ENCODE results near the gene DDN. TPM values are rescaled to one million over a fixed set of nuclear protein-coding genes. Genes with fewer than 3 reads are reported as not detected.

DDN gene
- total and polyA plus RNA-seq, 2 donors from 2014 or later, result 27.0 TPM; not detected in 1

DNA sequence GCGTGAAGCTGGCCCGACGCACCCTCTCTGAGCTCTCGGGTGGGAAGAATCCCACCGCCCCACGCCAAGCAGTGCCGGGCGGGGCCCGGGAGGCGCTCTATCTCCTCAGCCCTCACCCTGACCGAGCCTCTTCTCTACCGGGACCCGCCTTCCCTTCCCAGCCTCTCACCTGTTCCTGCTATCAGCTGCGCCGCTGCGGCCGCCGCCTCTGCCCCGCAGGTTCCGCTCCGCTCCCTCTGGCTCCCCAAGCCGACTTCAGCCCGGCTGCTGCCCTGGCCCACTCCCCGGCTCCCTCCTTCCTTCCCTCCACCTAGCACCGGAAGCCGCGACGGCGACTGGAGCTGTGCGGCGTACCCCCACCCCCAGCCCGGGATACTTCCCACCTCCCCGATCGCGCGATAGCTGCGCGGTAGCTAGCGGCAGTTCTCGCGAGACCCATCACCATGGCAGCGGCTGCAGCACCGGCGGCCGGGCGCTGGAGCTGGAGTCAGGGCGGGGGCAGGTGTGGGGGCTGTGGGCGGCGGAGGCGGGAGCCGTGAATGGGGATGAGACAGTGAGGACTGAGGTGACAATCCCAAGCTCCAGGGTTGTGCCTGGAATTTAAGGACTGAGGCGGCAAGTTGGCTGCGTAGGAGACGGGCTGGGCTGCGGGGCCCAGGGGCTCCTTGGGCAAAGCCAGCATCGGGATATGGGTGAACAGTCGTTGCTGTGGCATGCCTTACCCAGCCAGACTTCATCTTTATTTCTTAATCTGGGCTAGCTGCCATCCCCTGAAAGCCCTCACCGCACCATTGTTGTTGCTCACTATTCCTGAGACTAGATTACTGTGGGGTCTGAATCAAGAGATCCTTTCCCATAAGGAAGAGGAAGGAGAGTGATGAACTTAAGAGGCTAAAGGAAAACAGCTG lies 41.8 kb downstream of the DDN start, which contains the start of gene ARF3:
Gene ARF3 (minus strand): TSS at position 347 of the 908 bp plus-strand sequence. CDS start 16,392 bp downstream, outside the sequence.
- TF ChIP-seq, protein P1, sequence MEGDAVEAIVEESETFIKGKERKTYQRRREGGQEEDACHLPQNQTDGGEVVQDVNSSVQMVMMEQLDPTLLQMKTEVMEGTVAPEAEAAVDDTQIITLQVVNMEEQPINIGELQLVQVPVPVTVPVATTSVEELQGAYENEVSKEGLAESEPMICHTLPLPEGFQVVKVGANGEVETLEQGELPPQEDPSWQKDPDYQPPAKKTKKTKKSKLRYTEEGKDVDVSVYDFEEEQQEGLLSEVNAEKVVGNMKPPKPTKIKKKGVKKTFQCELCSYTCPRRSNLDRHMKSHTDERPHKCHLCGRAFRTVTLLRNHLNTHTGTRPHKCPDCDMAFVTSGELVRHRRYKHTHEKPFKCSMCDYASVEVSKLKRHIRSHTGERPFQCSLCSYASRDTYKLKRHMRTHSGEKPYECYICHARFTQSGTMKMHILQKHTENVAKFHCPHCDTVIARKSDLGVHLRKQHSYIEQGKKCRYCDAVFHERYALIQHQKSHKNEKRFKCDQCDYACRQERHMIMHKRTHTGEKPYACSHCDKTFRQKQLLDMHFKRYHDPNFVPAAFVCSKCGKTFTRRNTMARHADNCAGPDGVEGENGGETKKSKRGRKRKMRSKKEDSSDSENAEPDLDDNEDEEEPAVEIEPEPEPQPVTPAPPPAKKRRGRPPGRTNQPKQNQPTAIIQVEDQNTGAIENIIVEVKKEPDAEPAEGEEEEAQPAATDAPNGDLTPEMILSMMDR (IDR thresholded peaks at IDR 0.05; ENCODE audit: borderline replicate concordance, extremely low read depth, insufficient read depth), result no peak
- H3K36me3 ChIP-seq (ENCODE audit: control insufficient read depth in 2 of 3, insufficient read depth in 3 of 3, low read length in 3 of 3), result peaks cover 0 to 9% (median 0%) of the 10 kb centered on the region in 3 donors
- H3K27me3 ChIP-seq (ENCODE audit: control insufficient read depth, insufficient read depth, low read length), result no peaks in the 10 kb centered on the region
- intact Hi-C loops (cut with DNase I), result no loop called here
- peak within 1 kb of the TSS; percentile 84 to 94 (median 91) for H3K4me3 ChIP-seq (ENCODE audit: low read length in 3 of 3)
- peak within 1 kb of the TSS; percentile 75 to 88 (median 77) for H3K9ac ChIP-seq (ENCODE audit: low read length in 3 of 3)
- peak; percentile 98 for DNase-seq
- H3K27ac ChIP-seq (ENCODE audit: low read depth in 2 of 2, low read length in 2 of 2), result peak within 1 kb of the TSS; percentile 81 to 82
- peaks cover 6 to 12% (median 10%) of the 10 kb centered on the region in 3 donors for H3K4me1 ChIP-seq (ENCODE audit: control insufficient read depth in 2 of 3, insufficient read depth in 2 of 3, low read depth in 1 of 3, low read length in 3 of 3)
- no peaks in the 10 kb centered on the region for H3K9me3 ChIP-seq (ENCODE audit: control insufficient read depth in 2 of 3, insufficient read depth in 1 of 3, low read length in 3 of 3)
- no peak for FAIRE-seq

DNA sequence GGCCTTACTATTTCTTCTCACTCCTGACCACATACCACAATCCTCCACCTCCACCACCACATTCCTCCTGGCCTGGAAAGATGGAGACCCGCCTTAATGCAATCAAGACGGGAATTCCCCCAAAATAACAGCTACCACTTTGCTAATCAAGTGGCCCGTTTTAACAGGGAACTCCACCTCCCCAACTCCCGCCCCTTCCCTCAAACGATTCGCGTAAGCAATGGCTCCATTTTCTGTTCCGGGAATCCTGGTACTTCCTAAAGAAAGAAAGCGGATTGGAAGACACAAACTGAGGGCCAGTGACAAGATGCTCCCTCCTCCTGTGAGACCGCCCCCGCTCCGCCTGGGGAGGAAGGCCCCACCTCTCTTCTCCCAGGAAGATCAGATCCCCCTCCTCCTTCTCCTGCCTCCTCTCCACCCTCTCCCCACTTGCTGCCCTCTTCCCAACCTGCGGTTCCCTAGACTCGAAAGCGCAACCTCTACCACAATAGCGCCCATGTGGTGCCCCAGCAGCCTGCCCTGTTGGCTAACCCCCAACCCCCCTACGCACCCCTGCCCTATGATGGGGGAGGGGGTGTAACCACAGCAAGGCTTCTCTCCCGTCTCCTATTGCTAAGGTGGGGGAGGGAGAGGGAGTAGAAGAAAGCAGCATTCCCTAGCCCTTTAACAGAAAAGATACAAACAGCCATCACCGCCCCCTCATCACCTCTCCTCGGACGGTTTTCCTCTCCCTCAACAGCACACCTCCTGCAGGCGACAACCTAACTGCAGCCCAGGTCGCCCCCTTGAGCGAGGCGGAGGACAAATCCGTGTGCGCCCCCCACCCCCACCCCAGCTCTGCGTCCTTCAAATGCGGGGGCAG lies 42.7 kb downstream of the DDN start:
- DNase-seq (peak; percentile 92 to 98 (median 96)), FAIRE-seq (no peak)
- Histone ChIP-seq H3K27me3 (ENCODE audit: control insufficient read depth, insufficient read depth, low read length) (no peaks in the 10 kb centered on the region), H3K27ac (ENCODE audit: low read depth in 2 of 2, low read length in 2 of 2) (peak overlapping the region; percentile 81 to 82), H3K4me1 (ENCODE audit: control insufficient read depth in 2 of 3, insufficient read depth in 2 of 3, low read depth in 1 of 3, low read length in 3 of 3) (peaks cover 6 to 12% (median 10%) of the 10 kb centered on the region in 3 donors), H3K9me3 (ENCODE audit: control insufficient read depth in 2 of 3, insufficient read depth in 1 of 3, low read length in 3 of 3) (no peaks in the 10 kb centered on the region), H3K4me3 (ENCODE audit: low read length in 3 of 3) (peak overlapping the region; percentile 84 to 94 (median 91)), H3K9ac (ENCODE audit: low read length in 3 of 3) (peak overlapping the region; percentile 71 to 88 (median 77)), H3K36me3 (ENCODE audit: control insufficient read depth in 2 of 3, insufficient read depth in 3 of 3, low read length in 3 of 3) (peaks cover 0 to 11% (median 0%) of the 10 kb centered on the region in 3 donors)
- intact Hi-C loops (cut with DNase I), result no loop called here
- TF ChIP-seq, protein P1 (IDR thresholded peaks at IDR 0.05; ENCODE audit: borderline replicate concordance, extremely low read depth, insufficient read depth), result peak; percentile 17

DNA sequence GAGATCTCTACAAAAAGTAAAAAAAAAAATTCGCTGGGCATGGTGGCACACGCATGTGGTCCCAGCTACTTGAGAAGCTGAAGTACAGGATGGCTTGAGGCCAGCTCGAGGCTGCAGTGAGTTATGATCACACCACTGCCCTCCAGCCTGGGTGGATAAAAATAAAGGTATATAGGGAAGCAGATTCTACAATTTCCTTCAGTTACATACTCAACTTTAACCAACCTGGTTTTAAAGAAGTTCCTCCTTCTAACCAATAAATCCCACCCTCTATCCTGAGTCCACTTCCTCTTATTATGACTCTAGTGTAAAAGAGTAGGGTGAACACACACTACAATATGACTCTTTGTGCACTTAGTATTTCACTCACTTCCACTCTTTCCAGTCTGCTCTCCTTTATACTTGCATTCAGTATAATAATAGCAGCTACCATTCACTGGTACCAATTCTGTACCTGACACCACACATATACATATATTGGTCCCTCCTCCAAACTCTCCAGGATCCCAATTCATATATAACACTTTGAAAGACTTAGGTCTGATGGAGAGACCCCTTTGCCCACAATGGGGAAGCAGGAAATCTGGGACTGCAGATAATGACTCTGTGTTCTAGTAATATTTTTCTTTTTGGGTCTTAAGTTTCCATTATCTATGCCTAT lies 44.2 kb downstream of the DDN start:
- no peak for DNase-seq
- no peak overlapping the region for H3K4me3 ChIP-seq (ENCODE audit: low read length in 3 of 3)
- H3K9me3 ChIP-seq (ENCODE audit: control insufficient read depth in 2 of 3, insufficient read depth in 1 of 3, low read length in 3 of 3), result no peaks in the 10 kb centered on the region
- FAIRE-seq, result no peak
- H3K4me1 ChIP-seq (ENCODE audit: control insufficient read depth in 2 of 3, insufficient read depth in 2 of 3, low read depth in 1 of 3, low read length in 3 of 3), result peaks cover 6 to 12% (median 10%) of the 10 kb centered on the region in 3 donors
- TF ChIP-seq, protein P1 (IDR thresholded peaks at IDR 0.05; ENCODE audit: borderline replicate concordance, extremely low read depth, insufficient read depth), result no peak
- no peak overlapping the region for H3K9ac ChIP-seq (ENCODE audit: low read length in 3 of 3)
- intact Hi-C loops (cut with DNase I), result no loop called here
- H3K27ac ChIP-seq (ENCODE audit: low read depth in 2 of 2, low read length in 2 of 2), result no peak overlapping the region
- H3K36me3 ChIP-seq (ENCODE audit: control insufficient read depth in 2 of 3, insufficient read depth in 3 of 3, low read length in 3 of 3), result peaks cover 0 to 11% (median 0%) of the 10 kb centered on the region in 3 donors
- no peaks in the 10 kb centered on the region for H3K27me3 ChIP-seq (ENCODE audit: control insufficient read depth, insufficient read depth, low read length)
